ELR (cell line): ENCODE results near the gene KIF17.

Experiments used
- DNase-seq: peaks from one replicate; pipeline ENCODE4 v3.0.0-alpha.2; 2015; ENCODE audit warnings: low read depth

KIF17 gene

DNA sequence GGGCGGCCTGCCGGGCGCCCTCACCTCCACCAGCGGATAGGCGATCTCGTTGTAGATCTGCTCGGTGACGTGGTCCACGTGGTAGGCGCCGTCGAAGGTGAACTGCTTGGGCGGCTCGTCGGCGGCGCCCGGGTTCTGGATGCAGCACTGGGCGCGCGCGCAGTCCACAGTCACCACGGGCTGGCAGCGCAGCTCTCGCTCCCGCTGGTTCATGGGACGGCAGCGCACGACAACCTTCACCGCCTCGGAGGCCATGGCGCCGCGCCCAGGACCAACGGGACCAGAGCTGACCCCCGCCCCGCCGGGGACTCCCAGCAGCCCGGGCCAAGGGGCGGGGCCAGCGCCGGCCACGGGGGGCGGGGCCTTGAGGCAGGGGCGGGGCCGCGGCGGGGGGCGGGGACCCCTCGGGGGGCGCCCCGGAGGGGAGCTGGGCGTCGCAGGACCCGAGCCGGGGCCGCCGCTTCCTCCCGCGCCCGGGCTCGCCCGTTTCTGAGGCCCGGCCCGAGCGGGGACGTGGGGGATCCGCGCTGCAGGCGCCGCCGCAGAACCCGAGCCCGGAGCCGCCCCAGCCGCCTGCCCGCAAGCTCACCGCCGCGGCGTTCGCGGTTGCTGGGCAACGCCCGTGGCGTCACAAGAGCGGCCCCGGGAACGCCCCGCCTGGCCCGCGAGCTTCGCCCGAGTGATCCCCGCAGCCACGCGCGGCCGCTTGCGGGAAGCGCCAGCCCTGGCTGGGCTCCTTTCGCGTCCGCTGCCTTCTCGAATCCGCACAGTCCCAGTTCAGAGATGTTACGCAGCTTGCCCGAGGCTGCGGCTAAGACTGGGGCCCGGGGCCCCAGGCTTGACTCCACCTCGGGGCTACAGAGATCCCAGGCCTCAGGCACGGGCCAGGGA lies at the start of gene KIF17:
Gene KIF17, minus strand, starts transcription at position 556 of the 891 bp plus-strand sequence. Its CDS starts 301 bp downstream, at position 255.
- peak; percentile 74 for DNase-seq

GRCh38 chr1:20767271-20767670 lies 49.5 kb upstream of the KIF17 start:
- no peak for DNase-seq

GRCh38 chr1:20763417-20763816 lies 45.6 kb upstream of the KIF17 start:
- DNase-seq = no peak

DNA sequence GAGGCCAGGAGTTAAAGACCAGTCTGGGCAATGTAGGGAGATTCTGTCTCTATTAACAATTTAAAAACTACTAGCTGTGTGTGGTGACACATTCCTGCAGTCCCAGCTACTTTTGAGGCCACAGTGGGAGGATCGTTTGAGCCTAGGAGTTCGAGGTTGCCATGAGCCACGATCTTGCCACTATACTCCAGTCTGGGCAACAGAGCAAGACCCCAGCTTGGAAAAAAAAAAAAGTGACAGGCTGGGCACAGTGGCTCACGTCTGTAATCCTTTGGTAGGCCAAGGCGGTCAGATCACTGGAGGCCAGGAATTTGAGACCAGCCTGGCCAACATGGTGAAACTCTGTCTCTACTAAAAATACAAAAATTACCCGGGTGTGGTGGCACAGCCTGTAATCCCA lies 42.5 kb upstream of the KIF17 start:
- DNase-seq = no peak

GRCh38 chr1:20753589-20753988 lies 35.8 kb upstream of the KIF17 start:
- DNase-seq = peak; percentile 49

DNA sequence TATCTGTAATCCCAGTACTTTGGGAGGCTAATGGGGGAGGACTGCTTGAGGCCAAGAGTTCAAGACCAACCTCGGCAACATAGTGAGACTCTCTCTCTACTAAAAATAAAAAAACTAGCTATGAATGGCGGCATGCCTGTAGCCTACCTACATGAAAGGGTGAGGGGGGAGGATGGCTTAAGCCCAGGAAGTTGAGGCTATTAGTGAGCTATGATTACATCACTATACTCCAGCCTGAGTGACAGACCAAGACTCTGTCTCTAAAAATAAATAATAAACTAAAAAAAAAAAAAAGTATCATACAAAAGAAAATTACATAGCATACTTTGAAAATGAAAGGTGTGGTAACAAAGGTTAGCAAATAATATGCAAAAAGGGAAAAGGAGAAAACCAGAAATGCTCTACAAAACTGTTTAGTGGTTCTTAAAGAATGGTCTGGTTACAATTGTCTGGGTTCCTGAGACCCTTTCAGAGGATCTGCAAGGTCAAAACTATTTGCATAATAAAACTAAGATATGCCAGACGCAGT lies 33.7 kb upstream of the KIF17 start:
- DNase-seq = no peak

GRCh38 chr1:20742671-20743070 lies 24.9 kb upstream of the KIF17 start:
- DNase-seq = no peak

- no peak for DNase-seq
These were observed 23.0 kb upstream of the KIF17 start for GRCh38 chr1:20740781-20741180.

DNA sequence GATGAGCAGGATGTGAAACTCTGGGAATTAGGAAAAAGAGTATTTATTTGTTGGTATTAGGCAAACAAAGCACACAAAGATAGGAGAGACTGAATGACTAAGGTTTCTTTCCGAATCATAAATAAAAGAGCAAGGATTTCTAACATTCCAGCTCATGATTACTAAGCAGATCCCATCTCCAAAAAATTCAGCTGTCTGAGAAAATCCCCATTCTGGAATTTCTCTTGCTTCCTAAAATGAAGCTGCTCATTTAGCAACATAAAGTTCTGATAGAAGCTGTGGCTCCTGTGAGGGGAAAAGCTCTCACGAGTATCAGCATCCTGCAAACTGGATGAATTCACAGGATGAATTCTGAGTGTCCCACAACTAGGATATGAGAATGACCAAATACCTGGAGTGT lies 21.4 kb upstream of the KIF17 start:
- peak; percentile 70 for DNase-seq

DNA sequence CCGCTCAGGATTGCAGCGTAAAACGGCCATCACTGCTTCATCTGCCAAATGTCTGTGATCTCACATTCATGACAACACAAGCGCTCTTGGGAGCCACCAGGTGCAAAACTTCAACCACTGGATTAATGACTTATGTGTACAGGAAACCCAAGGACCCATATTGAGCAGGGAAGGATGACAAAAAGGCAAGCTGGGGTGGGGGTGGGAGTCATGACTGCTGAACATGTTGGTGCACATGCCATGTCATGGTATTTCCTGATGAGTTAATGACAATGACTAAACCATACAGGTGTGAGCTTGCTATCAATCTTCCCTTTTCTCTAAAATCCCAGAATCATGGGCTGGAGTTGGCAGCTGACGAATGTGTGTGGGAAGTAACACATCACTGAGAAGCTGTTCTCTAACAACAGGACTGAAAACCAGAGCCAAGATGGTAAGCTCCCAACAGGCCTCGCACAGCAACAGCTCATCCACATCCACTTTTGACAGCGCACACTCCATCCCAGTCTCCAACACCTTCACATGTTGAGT lies 17.8 kb upstream of the KIF17 start:
- DNase-seq = no peak

DNA sequence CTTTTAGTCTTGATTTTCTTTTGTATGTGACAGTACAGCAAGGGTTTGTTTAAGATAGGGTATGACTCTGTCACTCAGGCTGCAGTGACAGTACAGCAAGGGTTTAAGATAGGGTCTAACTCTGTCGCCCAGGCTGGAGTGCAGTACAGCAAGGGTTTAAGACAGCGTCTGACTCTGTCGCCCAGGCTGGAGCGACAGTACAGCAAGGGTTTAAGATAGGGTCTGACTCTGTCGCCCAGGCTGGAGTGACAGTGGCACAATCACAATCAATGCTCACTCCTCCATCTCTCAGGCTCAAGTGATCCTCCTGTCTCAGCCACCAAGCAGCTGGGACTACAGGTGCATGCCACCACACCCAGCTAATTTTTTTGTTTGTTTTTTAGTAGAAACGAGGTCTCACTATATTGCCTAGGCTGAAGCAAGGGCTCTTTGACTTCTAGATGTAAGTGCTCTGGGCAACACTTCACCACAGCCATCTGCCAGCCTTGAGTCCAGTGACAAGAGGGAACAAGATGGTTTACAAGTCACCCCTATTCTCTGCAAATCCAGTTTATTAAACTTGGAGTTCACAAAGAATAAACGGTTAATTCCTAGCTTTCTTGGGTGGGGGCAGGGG lies 15.7 kb upstream of the KIF17 start:
- peak; percentile 26 for DNase-seq

DNA sequence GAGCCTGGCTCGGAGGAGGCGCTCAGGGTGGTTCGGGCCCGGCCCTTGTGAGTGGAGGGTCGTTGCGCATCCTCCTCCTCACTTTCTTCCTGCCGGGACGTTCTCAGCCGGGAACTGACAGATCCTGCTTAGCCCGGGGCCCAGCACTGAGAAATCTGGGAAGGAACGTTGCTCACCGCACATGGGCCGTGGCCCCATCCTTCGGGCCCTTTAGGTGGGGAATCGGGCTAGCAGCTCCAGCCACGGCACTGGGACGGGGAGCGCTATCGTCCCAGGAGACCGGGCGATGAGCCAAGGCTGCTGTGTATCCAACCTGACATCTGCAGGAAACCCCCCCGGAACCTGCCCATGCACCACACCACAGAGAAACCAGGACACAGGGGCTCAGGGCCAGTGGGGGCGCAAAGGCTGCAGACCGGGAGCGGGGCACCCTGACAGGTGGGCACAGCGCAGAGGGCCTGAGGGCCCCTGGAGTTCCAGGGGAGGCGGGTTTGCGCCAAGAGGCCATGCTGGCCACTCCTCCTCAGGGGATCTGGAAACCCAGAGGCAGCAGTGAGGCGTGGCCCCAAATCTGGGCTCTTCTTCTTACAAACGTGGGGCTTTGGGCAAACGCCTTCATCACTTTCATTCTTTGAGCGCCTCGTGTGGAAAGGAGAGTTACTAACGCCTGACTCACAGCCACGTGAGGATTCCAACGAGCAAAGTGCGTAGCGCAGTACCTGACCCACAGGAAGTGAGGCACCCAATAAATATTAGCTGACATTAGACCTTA lies 15.0 kb upstream of the KIF17 start, which contains the start of gene SH2D5:
Gene SH2D5, minus strand, starts transcription at position 116 of the 772 bp plus-strand sequence. CDS start 4,659 bp downstream, outside the sequence.
- peak; percentile 100 for DNase-seq

GRCh38 chr1:20732071-20732587 lies 14.3 kb upstream of the KIF17 start:
- DNase-seq = peak; percentile 85

GRCh38 chr1:20731057-20731991 lies 13.5 kb upstream of the KIF17 start:
- DNase-seq = peak; percentile 30

DNA sequence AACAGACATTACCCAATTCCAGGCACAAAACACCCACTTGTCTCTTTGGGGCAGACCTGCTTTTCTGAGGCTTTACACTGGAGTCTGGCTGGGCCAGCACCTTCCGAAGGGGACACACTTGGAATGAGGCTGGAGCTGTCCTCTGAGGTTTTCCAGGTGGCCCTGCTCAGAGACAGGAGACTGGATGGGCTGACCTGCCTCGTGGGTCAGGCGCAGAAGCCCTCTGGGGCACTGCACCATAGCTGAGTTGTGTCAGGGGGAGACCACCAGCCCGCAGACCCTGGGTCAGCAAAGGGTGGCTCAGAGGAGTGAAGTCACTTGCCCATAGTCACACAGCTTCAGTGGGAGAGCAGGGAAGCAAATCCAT lies 12.9 kb upstream of the KIF17 start:
- DNase-seq = no peak

DNA sequence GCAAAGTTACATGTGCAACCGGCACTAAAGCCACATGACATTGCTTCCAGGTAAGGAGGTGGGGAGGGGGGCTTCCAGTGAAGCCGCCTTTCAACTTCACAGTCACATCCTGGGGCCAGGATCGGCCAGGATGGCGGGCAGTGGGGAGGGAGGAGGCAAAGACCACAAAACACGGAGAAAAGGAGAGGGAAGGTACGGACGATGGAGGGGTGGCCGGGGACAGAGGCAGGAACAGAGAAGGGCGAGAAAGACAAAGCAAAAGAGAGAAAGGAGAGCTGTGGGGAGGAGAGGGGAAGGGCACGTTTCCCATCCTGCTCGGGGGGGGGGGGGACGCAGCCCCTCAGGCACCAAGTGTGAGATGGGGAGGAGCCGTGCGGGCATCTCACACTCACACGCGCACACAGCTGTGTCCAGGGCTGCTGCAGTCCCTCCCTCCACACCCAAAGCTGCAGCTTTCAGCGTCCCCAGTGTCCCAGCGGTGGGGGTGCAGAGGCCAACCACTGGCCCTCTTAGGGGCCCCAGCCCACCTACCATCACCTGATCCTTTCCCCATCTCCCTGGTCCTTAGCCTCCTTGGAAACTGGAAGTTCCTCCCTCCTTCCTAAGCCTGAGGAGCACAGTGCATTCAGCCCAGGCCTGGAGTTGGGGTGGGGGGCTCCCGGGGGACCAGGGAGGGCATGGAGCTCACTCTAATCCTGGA lies 12.3 kb upstream of the KIF17 start:
- no peak for DNase-seq

- DNase-seq = no peak
These were observed 11.5 kb upstream of the KIF17 start for GRCh38 chr1:20729155-20729931.

- DNase-seq = no peak
These were observed 10.8 kb upstream of the KIF17 start for GRCh38 chr1:20728371-20729154.
